Measurements from ENCODE around the gene INO80D.
"Not testable (repeated sequence)": the region's sequence is repeated elsewhere in the genome, so short reads cannot be mapped to it uniquely, and the experiment has no call there.

INO80D gene

DNA sequence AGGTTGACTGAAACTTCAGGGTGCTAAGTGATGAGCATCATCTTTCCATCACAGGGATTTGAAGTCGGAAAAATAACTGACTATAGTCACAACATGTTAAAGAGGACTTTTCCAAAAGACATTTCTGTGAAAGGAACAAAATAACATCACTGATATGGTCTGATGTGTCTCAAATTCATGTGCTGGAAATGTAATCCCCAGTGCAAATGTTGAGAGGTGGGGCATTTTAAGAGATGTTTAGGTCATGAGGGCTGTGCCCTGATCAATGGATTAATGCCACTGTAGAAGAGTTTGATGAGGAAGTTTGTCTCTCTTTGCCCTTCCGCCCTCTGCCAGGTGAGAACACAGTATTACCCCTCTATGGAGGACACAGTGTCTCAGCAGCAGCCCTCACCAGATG is 95.9 kb downstream of the INO80D start:
- Histone ChIP-seq H2AK5ac (ENCODE audit: low read length) (no peak overlapping the region), H2BK12ac (ENCODE audit: low read length) (no peak overlapping the region), H2BK5ac (ENCODE audit: low read depth, low read length, poor library complexity) (no peak overlapping the region), H4K8ac (ENCODE audit: low read depth, low read length) (no peak overlapping the region), H3K27me3 (ENCODE audit: insufficient read depth, low read length) (no peaks in the 10 kb centered on the region), H4K12ac (ENCODE audit: low read depth, low read length) (no peak overlapping the region), H3K4me2 (ENCODE audit: low read length) (no peak overlapping the region), H2BK120ac (ENCODE audit: insufficient read depth, low read length, poor library complexity) (no peak overlapping the region), H3K9me3 (ENCODE audit: insufficient read depth, low read depth, low read length) (no peaks in the 10 kb centered on the region), H3K79me1 (ENCODE audit: low read length) (no peaks in the 10 kb centered on the region), H3K36me3 (ENCODE audit: control insufficient read depth in 1 of 2, insufficient read depth in 2 of 2, low read length in 2 of 2) (peaks cover 2 to 3% of the 10 kb centered on the region in 2 experiments), H3K23ac (ENCODE audit: low read length) (no peak overlapping the region), H3K14ac (ENCODE audit: low read length) (no peak overlapping the region), H2AFZ (ENCODE audit: insufficient read depth, low read length, poor library complexity) (no peak overlapping the region), H3K4me1 (ENCODE audit: control insufficient read depth in 1 of 2, insufficient read depth in 2 of 2, low read length in 2 of 2) (no peaks in the 10 kb centered on the region), H4K91ac (ENCODE audit: low read depth, low read length) (no peak overlapping the region), H3K4ac (ENCODE audit: low read depth, low read length) (no peak overlapping the region), H3K27ac (ENCODE audit: low read depth, low read length) (no peak overlapping the region), H3K9ac (ENCODE audit: low read length) (no peak overlapping the region), H3K18ac (ENCODE audit: low read length) (no peak overlapping the region), H3K79me2 (ENCODE audit: control insufficient read depth, insufficient read depth, low read length, poor library complexity) (no peaks in the 10 kb centered on the region), H3K4me3 (ENCODE audit: low read depth, low read length) (no peak overlapping the region)
- DNase-seq = no peak
- no CpG with 5 or more reads among the region's 2 CpGs for WGBS (ENCODE audit: extremely low coverage, insufficient coverage, insufficient read length)

DNA sequence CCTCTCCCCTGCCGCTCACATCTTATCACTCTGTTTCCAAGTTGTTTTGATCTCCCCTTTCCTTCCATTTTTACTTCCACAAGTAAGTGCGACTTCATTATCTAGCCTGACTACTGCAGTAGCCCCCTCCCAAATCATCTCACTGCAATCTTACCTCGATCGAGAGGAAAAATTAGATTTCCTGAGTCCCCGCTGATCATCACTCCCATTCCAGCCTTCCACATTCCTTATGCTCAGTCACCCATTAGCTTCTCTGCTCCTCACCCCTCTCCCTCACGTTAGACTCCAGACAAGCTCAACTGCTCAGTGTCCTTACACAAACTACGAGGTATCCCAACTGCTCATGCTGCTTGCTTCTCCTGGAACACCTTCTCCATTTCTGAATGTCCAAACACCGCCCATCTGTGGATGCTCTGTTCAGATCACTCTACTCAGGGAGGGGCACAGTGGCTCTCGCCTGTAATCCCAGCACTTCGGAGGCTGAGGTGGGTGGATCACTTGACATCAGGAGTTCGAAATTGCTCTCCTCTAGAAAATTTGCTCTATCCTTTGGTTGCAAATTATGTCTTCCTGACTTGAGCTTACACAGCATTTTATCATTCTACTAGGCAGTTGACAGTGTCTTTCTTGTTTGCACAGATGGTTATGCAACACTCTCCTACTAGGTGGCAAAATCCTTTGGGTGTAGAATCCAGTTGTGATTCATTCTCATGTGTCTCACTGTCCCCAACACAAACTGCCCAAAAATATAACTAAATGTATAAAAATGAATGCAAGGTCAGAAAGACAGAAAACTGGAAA is 96.5 kb downstream of the INO80D start:
- Histone ChIP-seq H3K27ac (ENCODE audit: low read depth, low read length) (no peak overlapping the region), H4K91ac (ENCODE audit: low read depth, low read length) (no peak overlapping the region), H3K27me3 (ENCODE audit: insufficient read depth, low read length) (no peaks in the 10 kb centered on the region), H2AFZ (ENCODE audit: insufficient read depth, low read length, poor library complexity) (no peak overlapping the region), H2BK12ac (ENCODE audit: low read length) (no peak overlapping the region), H3K9ac (ENCODE audit: low read length) (no peak overlapping the region), H3K79me1 (ENCODE audit: low read length) (no peaks in the 10 kb centered on the region), H4K12ac (ENCODE audit: low read depth, low read length) (no peak overlapping the region), H3K23ac (ENCODE audit: low read length) (no peak overlapping the region), H3K18ac (ENCODE audit: low read length) (no peak overlapping the region), H3K14ac (ENCODE audit: low read length) (no peak overlapping the region), H3K4ac (ENCODE audit: low read depth, low read length) (no peak overlapping the region), H3K4me2 (ENCODE audit: low read length) (no peak overlapping the region), H3K79me2 (ENCODE audit: control insufficient read depth, insufficient read depth, low read length, poor library complexity) (no peaks in the 10 kb centered on the region), H2BK120ac (ENCODE audit: insufficient read depth, low read length, poor library complexity) (no peak overlapping the region), H4K8ac (ENCODE audit: low read depth, low read length) (no peak overlapping the region), H3K36me3 (ENCODE audit: control insufficient read depth in 1 of 2, insufficient read depth in 2 of 2, low read length in 2 of 2) (peaks cover 2 to 3% of the 10 kb centered on the region in 2 experiments), H3K4me1 (ENCODE audit: control insufficient read depth in 1 of 2, insufficient read depth in 2 of 2, low read length in 2 of 2) (no peaks in the 10 kb centered on the region), H2AK5ac (ENCODE audit: low read length) (no peak overlapping the region), H3K4me3 (ENCODE audit: low read depth, low read length) (no peak overlapping the region), H2BK5ac (ENCODE audit: low read depth, low read length, poor library complexity) (no peak overlapping the region), H3K9me3 (ENCODE audit: insufficient read depth, low read depth, low read length) (no peaks in the 10 kb centered on the region)
- whole genome bisulfite sequencing (ENCODE audit: extremely low coverage, insufficient coverage, insufficient read length) = no CpG with 5 or more reads among the region's 11 CpGs
- no peak for DNase-seq

DNA sequence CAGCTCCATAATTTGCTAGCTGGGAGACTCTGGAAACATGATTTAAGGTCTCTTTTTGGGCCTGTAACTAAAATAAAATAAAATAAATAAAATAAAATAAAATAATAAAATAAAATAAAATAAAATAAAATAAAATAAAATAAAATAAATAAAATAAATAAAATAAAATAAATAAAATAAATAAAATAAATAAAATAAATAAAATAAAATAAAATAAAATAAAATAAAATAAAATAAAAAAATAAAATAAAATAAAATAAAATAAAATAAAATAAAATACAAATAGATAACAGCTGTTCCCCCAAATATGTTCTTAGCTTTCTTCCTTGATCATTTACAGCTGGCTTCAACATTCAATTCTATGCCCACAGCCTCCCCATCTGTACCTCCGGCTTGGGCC is 97.3 kb downstream of the INO80D start:
- H2BK12ac ChIP-seq (ENCODE audit: low read length); H2AK5ac ChIP-seq (ENCODE audit: low read length); H4K8ac ChIP-seq (ENCODE audit: low read depth, low read length); H3K36me3 ChIP-seq (ENCODE audit: control insufficient read depth in 1 of 2, insufficient read depth in 2 of 2, low read length in 2 of 2); H3K9me3 ChIP-seq (ENCODE audit: insufficient read depth, low read depth, low read length); H3K79me1 ChIP-seq (ENCODE audit: low read length); H2BK120ac ChIP-seq (ENCODE audit: insufficient read depth, low read length, poor library complexity); H3K4me3 ChIP-seq (ENCODE audit: low read depth, low read length); H3K4me2 ChIP-seq (ENCODE audit: low read length); H3K79me2 ChIP-seq (ENCODE audit: control insufficient read depth, insufficient read depth, low read length, poor library complexity); H3K27me3 ChIP-seq (ENCODE audit: insufficient read depth, low read length); H3K4me1 ChIP-seq (ENCODE audit: control insufficient read depth in 1 of 2, insufficient read depth in 2 of 2, low read length in 2 of 2); H3K18ac ChIP-seq (ENCODE audit: low read length); H3K14ac ChIP-seq (ENCODE audit: low read length); H2BK5ac ChIP-seq (ENCODE audit: low read depth, low read length, poor library complexity); H3K27ac ChIP-seq (ENCODE audit: low read depth, low read length); H3K23ac ChIP-seq (ENCODE audit: low read length); H3K4ac ChIP-seq (ENCODE audit: low read depth, low read length); H4K91ac ChIP-seq (ENCODE audit: low read depth, low read length); H3K9ac ChIP-seq (ENCODE audit: low read length); DNase-seq; H2AFZ ChIP-seq (ENCODE audit: insufficient read depth, low read length, poor library complexity); H4K12ac ChIP-seq (ENCODE audit: low read depth, low read length): not testable (repeated sequence)
- WGBS (ENCODE audit: extremely low coverage, insufficient coverage, insufficient read length) = no CpG with 5 or more reads among the region's 1 CpG

DNA sequence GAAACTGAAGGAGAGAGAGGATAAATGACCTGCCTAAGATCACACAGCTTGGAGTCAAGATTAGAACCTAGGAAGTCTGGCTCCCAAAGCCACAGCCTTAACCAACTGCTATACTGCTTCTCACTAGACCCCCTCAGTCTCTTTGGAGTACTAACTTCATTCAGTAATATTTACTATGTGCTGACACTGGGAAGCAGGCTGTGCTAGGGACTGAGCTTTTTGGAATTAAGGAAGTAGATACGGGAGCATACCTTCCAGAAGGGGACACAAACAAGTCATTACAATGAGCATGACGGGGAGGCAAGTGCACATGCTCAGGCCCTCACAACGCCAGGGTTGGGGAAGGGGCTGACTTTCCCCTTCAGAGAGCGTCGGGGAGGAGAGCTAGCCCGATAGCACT is 97.7 kb downstream of the INO80D start:
- no peak overlapping the region for H3K4ac ChIP-seq (ENCODE audit: low read depth, low read length)
- no peak overlapping the region for H4K8ac ChIP-seq (ENCODE audit: low read depth, low read length)
- H2BK5ac ChIP-seq (ENCODE audit: low read depth, low read length, poor library complexity) = no peak overlapping the region
- no peaks in the 10 kb centered on the region for H3K27me3 ChIP-seq (ENCODE audit: insufficient read depth, low read length)
- no peak overlapping the region for H3K23ac ChIP-seq (ENCODE audit: low read length)
- no peak overlapping the region for H3K4me3 ChIP-seq (ENCODE audit: low read depth, low read length)
- no peak overlapping the region for H3K9ac ChIP-seq (ENCODE audit: low read length)
- no peaks in the 10 kb centered on the region for H3K4me1 ChIP-seq (ENCODE audit: control insufficient read depth in 1 of 2, insufficient read depth in 2 of 2, low read length in 2 of 2)
- no peak overlapping the region for H4K12ac ChIP-seq (ENCODE audit: low read depth, low read length)
- no peak overlapping the region for H3K4me2 ChIP-seq (ENCODE audit: low read length)
- peak in 1 of 2 donors; percentile 3 for DNase-seq
- no peak overlapping the region for H2BK120ac ChIP-seq (ENCODE audit: insufficient read depth, low read length, poor library complexity)
- no peak overlapping the region for H3K27ac ChIP-seq (ENCODE audit: low read depth, low read length)
- no peaks in the 10 kb centered on the region for H3K9me3 ChIP-seq (ENCODE audit: insufficient read depth, low read depth, low read length)
- H3K79me1 ChIP-seq (ENCODE audit: low read length) = no peaks in the 10 kb centered on the region
- no peak overlapping the region for H2BK12ac ChIP-seq (ENCODE audit: low read length)
- no peak overlapping the region for H2AK5ac ChIP-seq (ENCODE audit: low read length)
- no peaks in the 10 kb centered on the region for H3K79me2 ChIP-seq (ENCODE audit: control insufficient read depth, insufficient read depth, low read length, poor library complexity)
- H4K91ac ChIP-seq (ENCODE audit: low read depth, low read length) = no peak overlapping the region
- no peak overlapping the region for H3K18ac ChIP-seq (ENCODE audit: low read length)
- H3K14ac ChIP-seq (ENCODE audit: low read length) = no peak overlapping the region
- peaks cover 2 to 3% of the 10 kb centered on the region in 2 experiments for H3K36me3 ChIP-seq (ENCODE audit: control insufficient read depth in 1 of 2, insufficient read depth in 2 of 2, low read length in 2 of 2)
- H2AFZ ChIP-seq (ENCODE audit: insufficient read depth, low read length, poor library complexity) = no peak overlapping the region
- WGBS (ENCODE audit: extremely low coverage, insufficient coverage, insufficient read length) = no CpG with 5 or more reads among the region's 6 CpGs
